HepG2 (cell line): Measurements from ENCODE around the gene MX2. TPM values are rescaled to one million over a fixed set of nuclear protein-coding genes. Genes with fewer than 3 reads are reported as not detected.

Source experiments
- ATAC-seq: fragments of 200-7000 bp; cut with Tn5 transposase; 3 replicates; pipeline ENCODE4 v1.9.1; 2020; ENCODE audit warnings: mild to moderate bottlenecking, moderate library complexity
- BruUV-seq: library from RNA; stranded (reverse); fragments of 400-500 nt; replicated peaks from 2 replicates; lab custom pipeline; 2021; lab: Mats Ljungman, UMichigan
- CTCF ChIA-PET: fragments of 300-600 bp; formaldehyde crosslinking; extraction: SDS; loops from one replicate; lab custom pipeline; 2021; ENCODE audit warnings: low total read pairs, inconsistent platforms, low intra/inter-chr PET ratio; lab: Yijun Ruan, JAX
- POLR2A ChIA-PET: fragments of 350-600 bp; sonication (Branson Sonifier 250); formaldehyde crosslinking; loops from one replicate; lab custom pipeline; 2020; ENCODE audit warnings: antibody characterized with exemption, inconsistent platforms; lab: Yijun Ruan, JAX
- DNase-seq: peaks from one replicate; pipeline ENCODE4 v3.0.0-alpha.2; 2015; ENCODE audit warnings: low spot score
- FAIRE-seq: peaks from 3 replicates; lab custom pipeline; 2011; peaks lifted over from hg19 to GRCh38; lab: Jason Lieb, UNC
- H2AFZ ChIP-seq: one replicate; pipeline ENCODE4 v1.6.1; 2011; ENCODE audit warnings: low read length, inconsistent platforms
- H3K27ac ChIP-seq: fragments of 300-600 bp; 3 replicates; pipeline ENCODE4 v1.8.0; 2011; ENCODE audit warnings: mixed run types, mild to moderate bottlenecking, mixed read lengths, low read length, inconsistent platforms; ENCODE audit not compliant: insufficient read depth; ENCODE audit errors: extremely low read length
- H3K27me3 ChIP-seq, 2 experiments: fragments of 200-600 bp in 1 of 2; 2 replicates in 1 of 2; 3 replicates in 1 of 2; pipeline versions ENCODE4 v1.6.0 to v1.8.0; 2011; ENCODE audit warnings: low read length in 2 of 2, mild to moderate bottlenecking in 2 of 2, moderate library complexity in 2 of 2, inconsistent platforms in 1 of 2; ENCODE audit not compliant: insufficient read depth in 2 of 2, control insufficient read depth in 1 of 2
- H3K36me3 ChIP-seq, 2 experiments: fragments of 200-600 bp in 1 of 2; replicated peaks in 1 of 2; 2 replicates in 1 of 2; 3 replicates in 1 of 2; pipeline versions ENCODE4 v1.5.1 to v1.8.0; 2011; ENCODE audit warnings: low read length in 2 of 2, inconsistent platforms in 1 of 2; ENCODE audit not compliant: insufficient read depth in 2 of 2, control insufficient read depth in 1 of 2
- H3K4me1 ChIP-seq: 2 replicates; pipeline ENCODE4 v1.5.1; 2012; ENCODE audit warnings: low read length, inconsistent platforms; ENCODE audit not compliant: insufficient read depth
- H3K4me2 ChIP-seq: 2 replicates; pipeline ENCODE4 v1.6.0; 2011; ENCODE audit warnings: low read depth, low read length, inconsistent platforms
- H3K4me3 ChIP-seq, 3 experiments: fragments of 200-600 bp in 1 of 3; sonication (generic), shearing (Covaris generic) in 1 of 3; replicated peaks in 1 of 3; 2 replicates each; pipeline ENCODE4 v1.5.1; 2011 to 2016; ENCODE audit warnings: low read length in 3 of 3, inconsistent platforms in 2 of 3, low read depth in 2 of 3, mild to moderate bottlenecking in 2 of 3, control low read depth in 1 of 3, mixed read lengths in 1 of 3; ENCODE audit not compliant: insufficient read depth in 1 of 3
- H3K79me2 ChIP-seq: one replicate; pipeline ENCODE4 v1.6.1; 2011; ENCODE audit warnings: low read length, inconsistent platforms; ENCODE audit not compliant: insufficient read depth
- H3K9ac ChIP-seq: 2 replicates; pipeline ENCODE4 v1.6.0; 2011; ENCODE audit warnings: mild to moderate bottlenecking, low read depth, low read length, inconsistent platforms; ENCODE audit not compliant: insufficient read depth
- H3K9me3 ChIP-seq: 2 replicates; pipeline ENCODE4 v1.5.1; 2012; ENCODE audit warnings: mild to moderate bottlenecking, low read length
- H4K20me1 ChIP-seq: 2 replicates; pipeline ENCODE4 v1.6.0; 2011; ENCODE audit warnings: inconsistent platforms, mild to moderate bottlenecking, low read length, moderate library complexity; ENCODE audit not compliant: insufficient read depth
- DNMT3B ChIP-seq: conservative IDR thresholded peaks from 2 replicates; pipeline ENCODE4 v1.6.1; 2016; ENCODE audit warnings: missing biosample characterization, control low read depth
- HHEX ChIP-seq: IDR thresholded peaks from 2 replicates; pipeline ENCODE4 v1.6.1; 2016; ENCODE audit warnings: control low read depth
- HNRNPLL ChIP-seq: fragments of 200-400 bp; formaldehyde crosslinking; IDR thresholded peaks from 2 replicates; pipeline ENCODE4 v1.6.1; 2017; ENCODE audit warnings: mild to moderate bottlenecking, low read depth, low read length; ENCODE audit not compliant: poor library complexity, severe bottlenecking
- NFE2L2 ChIP-seq: fragments of 150-350 bp; IDR thresholded peaks from 2 replicates; pipeline ENCODE4 v1.6.1; 2014; ENCODE audit warnings: low read length
- SNAI1 ChIP-seq: sonication (generic); formaldehyde crosslinking; IDR thresholded peaks from 2 replicates; pipeline ENCODE4 v1.5.0; 2020; ENCODE audit warnings: mild to moderate bottlenecking, missing genetic modification reagents, borderline replicate concordance
- SOX6 ChIP-seq, 2 experiments: fragments of 450-650 bp in 1 of 2; sonication (generic) in 1 of 2; formaldehyde crosslinking in 1 of 2; IDR thresholded peaks; 2 replicates each; pipeline versions ENCODE4 v1.4.0 to v1.6.1; 2017 to 2020; ENCODE audit warnings: antibody characterized with exemption in 1 of 2, mild to moderate bottlenecking in 1 of 2, missing genetic modification reagents in 1 of 2
- ZNF282 ChIP-seq: fragments of 450-650 bp; IDR thresholded peaks from 2 replicates; pipeline ENCODE4 v1.6.1; 2018; ENCODE audit not compliant: partially characterized antibody
- WGBS: methylation state at CpG from one replicate; pipeline ENCODE4 v1.1.6; 2017; ENCODE audit warnings: low lambda C conversion rate; 5-methylcytosine and 5-hydroxymethylcytosine counted together
- in situ Hi-C: cut with HindIII; loops from 2 replicates; pipeline ENCODE4 v1.10.0; 2017; ENCODE audit warnings: low pct_unique_long_range_greater_than_20kb; ENCODE audit not compliant: extremely low pct_ligation_motif_present
- intact Hi-C: fragments of 100-400 bp; cut with micrococcal nuclease; formaldehyde crosslinking; loops from one replicate; pipeline ENCODE4 v1.10.0; 2022; ENCODE audit not compliant: unreplicated experiment
- polyA plus RNA-seq, 8 experiments: library from polyadenylated mRNA; depleted of rRNA in 3 of 8; stranded (reverse) in 7 of 8; unstranded in 1 of 8; fragments of >200 nt; fragmentation: Illumina TruSeq in 4 of 8; extraction: Trizol in 4 of 8; gene quantifications; 2 replicates each; pipeline versions ENCODE4 v1.2.1 to v1.2.3, GENCODE V29; 2011 to 2016; ENCODE audit warnings: low read depth in 4 of 8, missing spikeins in 1 of 8, mixed read lengths in 1 of 8; ENCODE audit not compliant: insufficient read depth in 1 of 8
- total RNA-seq, 5 experiments: library from RNA; depleted of rRNA; stranded (reverse); fragments of >200 nt; fragmentation: Illumina TruSeq; extraction: Trizol; gene quantifications; 2 replicates each; pipeline ENCODE4 v1.2.3, GENCODE V29; 2016; ENCODE audit warnings: low read depth in 1 of 5
- TF ChIP-seq, protein P1 (sequence below): sonication (generic); formaldehyde crosslinking; IDR thresholded peaks from 2 replicates; pipeline ENCODE4 v1.4.0; 2020; ENCODE audit warnings: missing genetic modification reagents, borderline replicate concordance
- TF ChIP-seq, protein P2 (sequence below): sonication (generic); formaldehyde crosslinking; IDR thresholded peaks from 2 replicates; pipeline ENCODE4 v1.5.0; 2020; ENCODE audit warnings: mild to moderate bottlenecking, missing genetic modification reagents, borderline replicate concordance

MX2 gene
- total and polyA plus RNA-seq, 2 of the 13 experiments (the other 11 are each of a cell fraction or from before 2014, with no cell fraction given) = 24.0 to 35.7 TPM

DNA sequence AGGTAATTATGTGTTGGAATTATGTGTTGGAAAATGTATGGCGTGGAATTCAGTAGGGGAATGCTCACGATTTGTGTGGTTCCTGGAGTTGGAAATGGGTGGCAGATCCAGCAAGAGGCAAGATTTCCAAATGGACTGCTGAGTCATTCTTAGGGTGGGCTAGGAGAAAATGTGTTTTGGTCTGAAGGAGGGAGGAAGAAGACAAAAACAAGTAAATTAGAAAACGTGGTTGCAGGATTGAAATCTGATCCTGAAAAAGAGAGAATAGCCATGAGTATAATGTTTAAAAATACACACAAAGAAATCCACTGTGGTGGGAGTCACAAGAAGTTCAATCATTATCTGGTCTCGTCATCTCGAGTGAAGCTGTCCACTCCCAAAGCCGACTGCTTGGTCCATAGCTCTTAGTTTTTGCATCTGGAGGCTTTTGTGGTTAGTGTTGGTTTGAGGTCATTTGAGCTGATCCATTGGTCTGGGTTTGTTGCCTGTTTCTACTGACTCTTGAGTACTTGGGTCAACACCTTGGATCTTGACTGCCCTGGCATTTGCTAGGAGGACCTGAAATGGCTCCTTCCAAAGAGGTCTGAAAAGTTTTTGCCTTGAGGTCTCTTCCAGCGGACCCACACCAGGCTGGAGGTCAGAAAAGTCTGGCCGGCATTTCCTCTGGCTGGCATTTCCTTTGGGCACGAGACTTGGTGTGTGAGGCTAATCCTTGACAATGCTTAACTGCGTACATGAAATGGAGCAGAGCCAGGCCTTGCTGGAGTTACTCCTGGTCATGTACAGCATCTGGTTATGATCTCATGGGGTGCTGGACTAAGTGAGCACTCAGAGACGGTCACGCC is 9.2 kb downstream of the MX2 start:
- BruUV-seq = TSS peak; percentile 54
- ATAC-seq = no peak
- Histone ChIP-seq H4K20me1 (0 out of 2 replicates have a peak, but pooled peaks cover 2% of the 10 kb centered on the region), H3K9me3 (no peaks in the 10 kb centered on the region), H3K27me3 (no peaks in the 10 kb centered on the region; a peak in 1 of 5 replicates), H3K27ac (peak overlapping the region; percentile 68), H3K79me2 (peaks cover 33% of the 10 kb centered on the region), H3K4me3 (peak overlapping the region; percentile 57 to 73 (median 67)), H3K4me2 (peak overlapping the region; percentile 74), H3K9ac (peak overlapping the region; percentile 65), H3K4me1 (peaks cover 50% of the 10 kb centered on the region), H2AFZ (no peak overlapping the region), H3K36me3 (no peaks in the 10 kb centered on the region; a peak in 1 of 5 replicates)
- TF ChIP-seq, protein P1, sequence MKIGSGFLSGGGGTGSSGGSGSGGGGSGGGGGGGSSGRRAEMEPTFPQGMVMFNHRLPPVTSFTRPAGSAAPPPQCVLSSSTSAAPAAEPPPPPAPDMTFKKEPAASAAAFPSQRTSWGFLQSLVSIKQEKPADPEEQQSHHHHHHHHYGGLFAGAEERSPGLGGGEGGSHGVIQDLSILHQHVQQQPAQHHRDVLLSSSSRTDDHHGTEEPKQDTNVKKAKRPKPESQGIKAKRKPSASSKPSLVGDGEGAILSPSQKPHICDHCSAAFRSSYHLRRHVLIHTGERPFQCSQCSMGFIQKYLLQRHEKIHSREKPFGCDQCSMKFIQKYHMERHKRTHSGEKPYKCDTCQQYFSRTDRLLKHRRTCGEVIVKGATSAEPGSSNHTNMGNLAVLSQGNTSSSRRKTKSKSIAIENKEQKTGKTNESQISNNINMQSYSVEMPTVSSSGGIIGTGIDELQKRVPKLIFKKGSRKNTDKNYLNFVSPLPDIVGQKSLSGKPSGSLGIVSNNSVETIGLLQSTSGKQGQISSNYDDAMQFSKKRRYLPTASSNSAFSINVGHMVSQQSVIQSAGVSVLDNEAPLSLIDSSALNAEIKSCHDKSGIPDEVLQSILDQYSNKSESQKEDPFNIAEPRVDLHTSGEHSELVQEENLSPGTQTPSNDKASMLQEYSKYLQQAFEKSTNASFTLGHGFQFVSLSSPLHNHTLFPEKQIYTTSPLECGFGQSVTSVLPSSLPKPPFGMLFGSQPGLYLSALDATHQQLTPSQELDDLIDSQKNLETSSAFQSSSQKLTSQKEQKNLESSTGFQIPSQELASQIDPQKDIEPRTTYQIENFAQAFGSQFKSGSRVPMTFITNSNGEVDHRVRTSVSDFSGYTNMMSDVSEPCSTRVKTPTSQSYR (CRISPR knock-in tag) = no peak
- peak; percentile 65 for TF ChIP-seq NFE2L2
- in situ Hi-C loops = no loop called here
- no peak for FAIRE-seq
- ChIA-PET POLR2A (interaction anchor here (2.1 to 5.9 kb wide), 3 partner anchors 10 to 87 kb away, joined by 11 to 105 read pairs (median 15); no protein-coding TSS in a partner anchor), CTCF (no interaction called here)
- DNase-seq = no peak
- WGBS = 45% methylated on average over 10 of the region's 12 CpGs
- intact Hi-C loops = no loop called here

DNA sequence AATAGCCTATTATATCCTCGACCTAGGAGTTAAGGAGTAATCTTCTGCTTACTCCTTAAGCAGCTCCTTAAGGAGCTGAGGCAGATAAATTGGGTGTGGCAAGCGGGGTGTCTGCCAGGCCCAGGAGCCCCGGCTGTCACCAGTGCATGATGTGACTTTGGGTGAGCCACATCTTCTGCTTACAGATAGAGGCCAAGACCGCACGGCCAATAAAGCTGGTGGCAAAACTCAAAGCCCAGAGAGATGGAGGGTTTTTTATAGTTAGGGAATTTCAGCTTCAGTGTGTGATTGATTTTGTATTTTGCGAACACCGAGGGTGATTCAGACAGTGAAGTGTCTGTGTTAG is 9.8 kb downstream of the MX2 start:
- BruUV-seq = no TSS peak
- Histone ChIP-seq H3K4me3 (peak overlapping the region; percentile 57 to 73 (median 67); a peak in 5 of 6 replicates), H3K27me3 (no peaks in the 10 kb centered on the region; a peak in 1 of 5 replicates), H3K9ac (peak overlapping the region; percentile 65; the same call in 1 of the 2 replicates), H3K36me3 (no peaks in the 10 kb centered on the region; a peak in 1 of 5 replicates), H3K79me2 (peaks cover 33% of the 10 kb centered on the region), H3K27ac (no peak overlapping the region), H3K4me2 (peak overlapping the region; percentile 74), H4K20me1 (0 out of 2 replicates have a peak, but pooled peaks cover 2% of the 10 kb centered on the region), H3K9me3 (no peaks in the 10 kb centered on the region), H2AFZ (no peak overlapping the region), H3K4me1 (peaks cover 44% of the 10 kb centered on the region)
- CTCF ChIA-PET = no interaction called here
- 63% methylated on average over 4 of the region's 7 CpGs for WGBS
- POLR2A ChIA-PET = interaction anchor here (5.9 kb wide), 1 partner anchor 49 kb away, joined by 105 read pairs; no protein-coding TSS in a partner anchor
- in situ Hi-C loops = no loop called here
- ATAC-seq (no peak), DNase-seq (no peak), FAIRE-seq (no peak)
- intact Hi-C loops = no loop called here
- TF ChIP-seq SOX6 (IDR thresholded peaks at IDR 0.05) (no peak), SOX6 (CRISPR knock-in tag; IDR thresholded peaks at IDR 0.05) (no peak), DNMT3B (CRISPR knock-in tag) (no peak), HHEX (CRISPR knock-in tag) (no peak), HNRNPLL (no peak), ZNF282 (no peak), SNAI1 (CRISPR knock-in tag) (no peak)
- TF ChIP-seq, protein P2, sequence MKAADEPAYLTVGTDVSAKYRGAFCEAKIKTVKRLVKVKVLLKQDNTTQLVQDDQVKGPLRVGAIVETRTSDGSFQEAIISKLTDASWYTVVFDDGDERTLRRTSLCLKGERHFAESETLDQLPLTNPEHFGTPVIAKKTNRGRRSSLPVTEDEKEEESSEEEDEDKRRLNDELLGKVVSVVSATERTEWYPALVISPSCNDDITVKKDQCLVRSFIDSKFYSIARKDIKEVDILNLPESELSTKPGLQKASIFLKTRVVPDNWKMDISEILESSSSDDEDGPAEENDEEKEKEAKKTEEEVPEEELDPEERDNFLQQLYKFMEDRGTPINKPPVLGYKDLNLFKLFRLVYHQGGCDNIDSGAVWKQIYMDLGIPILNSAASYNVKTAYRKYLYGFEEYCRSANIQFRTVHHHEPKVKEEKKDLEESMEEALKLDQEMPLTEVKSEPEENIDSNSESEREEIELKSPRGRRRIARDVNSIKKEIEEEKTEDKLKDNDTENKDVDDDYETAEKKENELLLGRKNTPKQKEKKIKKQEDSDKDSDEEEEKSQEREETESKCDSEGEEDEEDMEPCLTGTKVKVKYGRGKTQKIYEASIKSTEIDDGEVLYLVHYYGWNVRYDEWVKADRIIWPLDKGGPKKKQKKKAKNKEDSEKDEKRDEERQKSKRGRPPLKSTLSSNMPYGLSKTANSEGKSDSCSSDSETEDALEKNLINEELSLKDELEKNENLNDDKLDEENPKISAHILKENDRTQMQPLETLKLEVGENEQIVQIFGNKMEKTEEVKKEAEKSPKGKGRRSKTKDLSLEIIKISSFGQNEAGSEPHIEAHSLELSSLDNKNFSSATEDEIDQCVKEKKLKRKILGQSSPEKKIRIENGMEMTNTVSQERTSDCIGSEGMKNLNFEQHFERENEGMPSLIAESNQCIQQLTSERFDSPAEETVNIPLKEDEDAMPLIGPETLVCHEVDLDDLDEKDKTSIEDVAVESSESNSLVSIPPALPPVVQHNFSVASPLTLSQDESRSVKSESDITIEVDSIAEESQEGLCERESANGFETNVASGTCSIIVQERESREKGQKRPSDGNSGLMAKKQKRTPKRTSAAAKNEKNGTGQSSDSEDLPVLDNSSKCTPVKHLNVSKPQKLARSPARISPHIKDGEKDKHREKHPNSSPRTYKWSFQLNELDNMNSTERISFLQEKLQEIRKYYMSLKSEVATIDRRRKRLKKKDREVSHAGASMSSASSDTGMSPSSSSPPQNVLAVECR (CRISPR knock-in tag) = no peak
